ENCODE measurements around the gene ABHD2.

- no peak for TF ChIP-seq CTCF (IDR thresholded peaks at IDR 0.05; ENCODE audit: low read length)
- no peak for TF ChIP-seq EZH2phosphoT487 (IDR thresholded peaks at IDR 0.05; ENCODE audit: low read length)
- no peak for TF ChIP-seq EZH2 (optimal IDR thresholded peaks at IDR 0.05; ENCODE audit: low read depth, low read length)
Observed at GRCh38 chr15:89192766-89193165, 104.5 kb downstream of the ABHD2 start.

Data from MM.1S (cell line).